HFFc6 (cell line): ENCODE results near the gene PNPLA7. TPM values are rescaled to one million over a fixed set of nuclear protein-coding genes. Genes with fewer than 3 reads are reported as not detected.

Source experiments
- DNase-seq: peaks from one replicate; pipeline ENCODE4 v3.0.0-alpha.2; 2018
- H3K27ac Mint-ChIP-seq: 2 replicates; pipeline ENCODE4 v1.8.0; 2020; ENCODE audit warnings: mild to moderate bottlenecking, mixed read lengths
- H3K27me3 Mint-ChIP-seq: 2 replicates; pipeline ENCODE4 v1.8.0; 2021; ENCODE audit warnings: mild to moderate bottlenecking, moderate library complexity, mixed read lengths; ENCODE audit not compliant: insufficient read depth
- H3K36me3 Mint-ChIP-seq: 2 replicates; pipeline ENCODE4 v1.8.0; 2021; ENCODE audit warnings: low read depth, mixed read lengths
- H3K4me1 Mint-ChIP-seq: 2 replicates; pipeline ENCODE4 v1.8.0; 2020; ENCODE audit warnings: low read depth, mixed read lengths
- H3K4me3 Mint-ChIP-seq: 2 replicates; pipeline ENCODE4 v1.8.0; 2020; ENCODE audit warnings: mild to moderate bottlenecking, moderate library complexity, mixed read lengths
- H3K9me3 Mint-ChIP-seq: 2 replicates; pipeline ENCODE4 v1.8.0; 2020; ENCODE audit warnings: mild to moderate bottlenecking, mixed read lengths
- CTCF ChIP-seq: fragments of 200-600 bp; sonication (generic); IDR thresholded peaks from 2 replicates; pipeline ENCODE4 v1.5.0; 2021; ENCODE audit warnings: antibody characterized with exemption, mild to moderate bottlenecking
- total RNA-seq, 6 experiments: library from RNA; stranded (reverse); fragmentation: NEBNext Ultra II Directional; extraction: Animal tissue kit (Norgen Biotek cat#: 25700); gene quantifications; 2 replicates in 1 of 6; 3 replicates in 5 of 6; pipeline ENCODE4 v1.2.3, GENCODE V29; 2021

The PNPLA7 gene
- total RNA-seq, 6 experiments from 2014 or later = 0.20 to 0.90 (median 0.52) TPM

- no peak for DNase-seq
- H3K36me3 Mint-ChIP-seq = no peaks in the 10 kb centered on the region
- H3K4me1 Mint-ChIP-seq = peaks cover 26% of the 10 kb centered on the region; the same call in 1 of the 2 replicates
- no peak overlapping the region for H3K27ac Mint-ChIP-seq
- no peaks in the 10 kb centered on the region for H3K9me3 Mint-ChIP-seq
- no peaks in the 10 kb centered on the region; the same call in 1 of the 2 replicates for H3K27me3 Mint-ChIP-seq
- TF ChIP-seq CTCF = no peak
- H3K4me3 Mint-ChIP-seq = no peak overlapping the region
Observed at GRCh38 chr9:137416006-137416562, 134.1 kb downstream of the PNPLA7 start.

GRCh38 chr9:137415451-137415850 is 134.8 kb downstream of the PNPLA7 start:
- no peak for DNase-seq
- no peaks in the 10 kb centered on the region for H3K9me3 Mint-ChIP-seq
- no peaks in the 10 kb centered on the region; the same call in 1 of the 2 replicates for H3K27me3 Mint-ChIP-seq
- H3K27ac Mint-ChIP-seq = no peak overlapping the region
- H3K4me1 Mint-ChIP-seq = peaks cover 26% of the 10 kb centered on the region; the same call in 1 of the 2 replicates
- H3K36me3 Mint-ChIP-seq = no peaks in the 10 kb centered on the region
- no peak for TF ChIP-seq CTCF
- H3K4me3 Mint-ChIP-seq = no peak overlapping the region

- no peak for TF ChIP-seq CTCF
- DNase-seq = no peak
- no peaks in the 10 kb centered on the region for H3K9me3 Mint-ChIP-seq
- H3K4me3 Mint-ChIP-seq = no peak overlapping the region
- peak overlapping the region; percentile 61; the same call in 1 of the 2 replicates for H3K27ac Mint-ChIP-seq
- no peaks in the 10 kb centered on the region for H3K36me3 Mint-ChIP-seq
- peaks cover 26% of the 10 kb centered on the region; the same call in 1 of the 2 replicates for H3K4me1 Mint-ChIP-seq
- H3K27me3 Mint-ChIP-seq = peaks cover 4% of the 10 kb centered on the region; the same call in 1 of the 2 replicates
Observed at GRCh38 chr9:137412431-137412830, 137.8 kb downstream of the PNPLA7 start.

- no peak overlapping the region; the same call in 1 of the 2 replicates for H3K27ac Mint-ChIP-seq
Observed at GRCh38 chr9:137411645-137412380, 138.4 kb downstream of the PNPLA7 start.

GRCh38 chr9:137411260-137411644 is 138.9 kb downstream of the PNPLA7 start:
- H3K4me3 Mint-ChIP-seq = no peak overlapping the region
- no peak for DNase-seq
- no peaks in the 10 kb centered on the region for H3K9me3 Mint-ChIP-seq
- H3K36me3 Mint-ChIP-seq = no peaks in the 10 kb centered on the region
- no peak overlapping the region for H3K27ac Mint-ChIP-seq
- TF ChIP-seq CTCF = no peak
- H3K27me3 Mint-ChIP-seq = peaks cover 4% of the 10 kb centered on the region; the same call in 1 of the 2 replicates
- H3K4me1 Mint-ChIP-seq = peaks cover 26% of the 10 kb centered on the region; the same call in 1 of the 2 replicates

More at GRCh38 chr9:137411645-137412380, 138.4 kb downstream of the PNPLA7 start:
- no peak for TF ChIP-seq CTCF
- H3K27me3 Mint-ChIP-seq = peaks cover 4% of the 10 kb centered on the region; the same call in 1 of the 2 replicates
- H3K4me3 Mint-ChIP-seq = no peak overlapping the region
- peaks cover 26% of the 10 kb centered on the region; the same call in 1 of the 2 replicates for H3K4me1 Mint-ChIP-seq
- DNase-seq = peak; percentile 84
- no peaks in the 10 kb centered on the region for H3K9me3 Mint-ChIP-seq
- no peaks in the 10 kb centered on the region for H3K36me3 Mint-ChIP-seq
